Prostate gland (tissue), 2 donors: ENCODE data around the gene FAM184A. TPM values are rescaled to one million over a fixed set of nuclear protein-coding genes. Genes with fewer than 3 reads are reported as not detected.
"Not testable (repeated sequence)": the region's sequence is repeated elsewhere in the genome, so short reads cannot be mapped to it uniquely, and the experiment has no call there.

Source experiments
- DNase-seq: peaks from one replicate; pipeline ENCODE4 v3.0.0-alpha.2; 2019; ENCODE audit warnings: low spot score
- H3K27ac ChIP-seq, 2 donors: fragments of 200-600 bp; sonication (generic); 2 replicates each; pipeline ENCODE4 v1.5.1; 2017 to 2019
- H3K27me3 ChIP-seq: fragments of 200-600 bp; sonication (generic); replicated peaks from 2 replicates; pipeline ENCODE4 v1.5.1; 2019; ENCODE audit not compliant: insufficient read depth
- H3K36me3 ChIP-seq, 2 donors: fragments of 200-600 bp; sonication (generic); 1 replicate in 1 of 2; 2 replicates in 1 of 2; pipeline versions ENCODE4 v1.5.1 to v1.8.1; 2017 to 2019
- H3K4me1 ChIP-seq: fragments of 200-600 bp; sonication (generic); replicated peaks from 2 replicates; pipeline ENCODE4 v1.5.1; 2019
- H3K4me3 ChIP-seq, 2 donors: fragments of 200-600 bp; sonication (generic); 2 replicates each; pipeline ENCODE4 v1.5.1; 2017 to 2019
- H3K9me3 ChIP-seq: fragments of 200-600 bp; sonication (generic); 2 replicates; pipeline ENCODE4 v1.5.1; 2017
- POLR2A ChIP-seq: fragments of 450-650 bp; IDR thresholded peaks from one replicate; pipeline ENCODE4 v1.6.1; 2016; ENCODE audit warnings: antibody characterized with exemption, mild to moderate bottlenecking
- POLR2AphosphoS5 ChIP-seq: sonication (generic); formaldehyde crosslinking; IDR thresholded peaks from one replicate; pipeline ENCODE4 v1.6.1; 2017; ENCODE audit warnings: antibody characterized with exemption
- WGBS: methylation state at CpG from one replicate; pipeline ENCODE4 v1.1.5; 2018; 5-methylcytosine and 5-hydroxymethylcytosine counted together
- intact Hi-C: fragments of 100-400 bp; cut with DNase I; formaldehyde crosslinking; loops from one replicate; pipeline ENCODE4 v1.14.2; 2022
- total RNA-seq, 2 donors: library from RNA; depleted of rRNA; stranded (reverse); fragments of >200 nt; gene quantifications; one replicate each; pipeline ENCODE4 v1.1.0, GENCODE V29; 2016
- TF ChIP-seq, protein P1 (sequence below), 4 experiments: fragments of 200-600 bp in 2 of 4; fragments of 450-650 bp in 2 of 4; sonication (generic) in 2 of 4; IDR thresholded peaks; 1 replicate in 3 of 4; 2 replicates in 1 of 4; pipeline ENCODE4 v1.5.1; 2016 to 2019; ENCODE audit warnings: antibody characterized with exemption in 4 of 4, mild to moderate bottlenecking in 2 of 4, moderate library complexity in 2 of 4

The FAM184A gene
- total RNA-seq, 2 donors from 2014 or later = 3.6 to 7.6 TPM

DNA sequence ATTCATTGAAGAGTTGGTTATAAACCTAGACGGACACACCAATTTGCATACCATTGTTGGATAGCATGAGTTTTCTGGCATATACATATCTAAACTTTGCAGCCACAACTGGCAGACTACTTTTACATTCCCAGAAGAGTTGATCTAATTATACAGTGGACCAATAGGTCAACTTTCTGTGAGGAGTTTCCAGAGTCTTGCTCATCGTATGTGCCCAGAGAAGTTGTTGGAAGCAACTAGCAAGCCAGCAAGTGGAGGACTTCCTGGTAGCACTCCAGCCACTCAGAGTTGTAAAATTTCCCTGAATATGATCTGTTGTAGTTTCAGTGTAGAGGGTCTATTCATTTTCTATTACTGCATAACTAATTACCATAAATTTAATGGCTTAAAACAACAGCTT, 47.1 kb upstream of the FAM184A start:
- H3K27me3 ChIP-seq = no peaks in the 10 kb centered on the region
- intact Hi-C loops = no loop called here
- H3K9me3 ChIP-seq = no peaks in the 10 kb centered on the region
- TF ChIP-seq, protein P1, sequence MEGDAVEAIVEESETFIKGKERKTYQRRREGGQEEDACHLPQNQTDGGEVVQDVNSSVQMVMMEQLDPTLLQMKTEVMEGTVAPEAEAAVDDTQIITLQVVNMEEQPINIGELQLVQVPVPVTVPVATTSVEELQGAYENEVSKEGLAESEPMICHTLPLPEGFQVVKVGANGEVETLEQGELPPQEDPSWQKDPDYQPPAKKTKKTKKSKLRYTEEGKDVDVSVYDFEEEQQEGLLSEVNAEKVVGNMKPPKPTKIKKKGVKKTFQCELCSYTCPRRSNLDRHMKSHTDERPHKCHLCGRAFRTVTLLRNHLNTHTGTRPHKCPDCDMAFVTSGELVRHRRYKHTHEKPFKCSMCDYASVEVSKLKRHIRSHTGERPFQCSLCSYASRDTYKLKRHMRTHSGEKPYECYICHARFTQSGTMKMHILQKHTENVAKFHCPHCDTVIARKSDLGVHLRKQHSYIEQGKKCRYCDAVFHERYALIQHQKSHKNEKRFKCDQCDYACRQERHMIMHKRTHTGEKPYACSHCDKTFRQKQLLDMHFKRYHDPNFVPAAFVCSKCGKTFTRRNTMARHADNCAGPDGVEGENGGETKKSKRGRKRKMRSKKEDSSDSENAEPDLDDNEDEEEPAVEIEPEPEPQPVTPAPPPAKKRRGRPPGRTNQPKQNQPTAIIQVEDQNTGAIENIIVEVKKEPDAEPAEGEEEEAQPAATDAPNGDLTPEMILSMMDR (IDR thresholded peaks at IDR 0.05) = no peak
- TF ChIP-seq POLR2AphosphoS5 = no peak
- TF ChIP-seq POLR2A = no peak
- no peak overlapping the region for H3K27ac ChIP-seq
- no peaks in the 10 kb centered on the region for H3K36me3 ChIP-seq
- 86% methylated on average over 2 of the region's 2 CpGs for WGBS
- H3K4me1 ChIP-seq = no peaks in the 10 kb centered on the region
- no peak overlapping the region for H3K4me3 ChIP-seq
- no peak for DNase-seq

DNA sequence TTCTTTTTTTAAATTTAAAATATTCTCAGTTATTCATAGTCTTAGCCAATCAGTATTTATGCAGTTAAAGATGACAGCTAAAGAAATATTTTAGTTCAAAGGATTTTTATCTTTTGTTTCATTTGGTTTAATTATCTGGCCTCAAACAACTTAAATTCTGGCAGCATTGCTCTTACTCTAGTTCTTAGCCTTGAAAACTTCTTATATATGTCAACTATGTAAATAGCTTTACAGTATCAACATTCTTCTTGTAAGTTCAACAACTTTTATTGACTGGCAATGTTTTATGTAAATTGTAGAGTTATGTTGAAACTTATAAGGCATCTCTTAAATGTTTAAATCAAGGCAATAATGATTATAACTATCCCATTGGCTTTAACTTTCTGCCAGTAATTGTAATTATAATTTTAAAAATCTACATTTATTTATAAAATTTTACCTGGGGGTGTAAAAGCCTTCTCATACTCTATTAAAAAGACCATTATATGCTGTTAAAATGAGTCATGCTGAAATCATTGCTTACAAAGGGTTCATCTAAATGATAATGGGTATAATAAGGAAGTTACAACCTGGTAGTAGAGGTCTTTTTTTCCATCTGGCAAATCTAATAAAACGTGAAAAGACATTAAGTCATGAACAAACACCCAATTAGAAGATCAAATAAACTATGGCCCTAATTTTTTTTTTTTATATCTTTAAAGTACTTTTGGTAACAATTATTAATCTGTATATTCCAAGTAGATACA, 45.8 kb upstream of the FAM184A start:
- H3K27me3 ChIP-seq = no peaks in the 10 kb centered on the region
- no peak overlapping the region for H3K27ac ChIP-seq
- intact Hi-C loops = no loop called here
- no peak overlapping the region for H3K4me3 ChIP-seq
- no peaks in the 10 kb centered on the region for H3K36me3 ChIP-seq
- no peaks in the 10 kb centered on the region for H3K9me3 ChIP-seq
- no peak for DNase-seq
- WGBS = 25% methylated on average over 1 of the region's 1 CpG
- H3K4me1 ChIP-seq = no peaks in the 10 kb centered on the region
- TF ChIP-seq, protein P1 (IDR thresholded peaks at IDR 0.05) = no peak
- TF ChIP-seq POLR2AphosphoS5 = no peak
- TF ChIP-seq POLR2A = no peak

DNA sequence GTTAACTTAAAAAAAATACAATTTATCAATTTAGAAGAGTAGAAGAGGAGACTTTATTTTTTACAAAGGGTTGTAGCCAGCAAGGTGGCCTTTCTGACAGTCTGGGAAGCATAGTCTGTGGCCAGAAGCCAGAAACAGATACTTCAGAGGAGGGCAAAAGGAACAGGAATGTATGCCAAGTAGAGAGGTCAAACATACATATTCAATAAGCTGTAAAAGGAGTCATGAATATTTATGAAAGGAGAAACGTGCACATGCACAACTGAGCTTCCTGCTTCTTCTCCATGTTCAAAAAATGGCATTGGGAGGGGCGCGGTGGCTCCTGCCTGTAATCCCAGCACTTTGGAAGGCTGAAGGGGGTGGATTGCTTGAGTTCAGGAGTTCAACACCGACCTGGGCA, 43.9 kb upstream of the FAM184A start:
- TF ChIP-seq, protein P1 (IDR thresholded peaks at IDR 0.05) = no peak
- TF ChIP-seq POLR2AphosphoS5 (no peak), POLR2A (no peak)
- WGBS = 76% methylated on average over 4 of the region's 4 CpGs
- intact Hi-C loops = no loop called here

DNA sequence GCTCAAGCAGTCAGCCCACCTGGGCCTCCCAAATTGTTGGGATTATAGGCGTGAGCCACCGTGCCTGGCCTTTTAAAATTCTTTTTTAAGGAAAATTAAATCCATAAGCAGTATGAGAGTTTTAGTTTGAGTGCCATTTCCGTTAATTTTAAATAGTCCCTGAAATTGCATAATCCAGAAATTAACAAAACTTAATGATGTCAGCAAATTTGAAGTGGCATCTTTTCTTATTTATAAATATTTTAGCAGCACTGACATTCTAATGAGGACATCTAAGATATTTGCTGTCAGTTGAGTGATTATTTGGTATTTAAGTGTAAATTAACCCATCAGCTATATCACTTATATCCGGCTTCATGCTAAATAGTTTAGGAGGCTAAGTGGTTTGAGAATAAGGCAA, 42.9 kb upstream of the FAM184A start:
- Histone ChIP-seq H3K36me3 (no peaks in the 10 kb centered on the region), H3K4me3 (no peak overlapping the region), H3K9me3 (no peaks in the 10 kb centered on the region), H3K27me3 (no peaks in the 10 kb centered on the region), H3K27ac (no peak overlapping the region), H3K4me1 (no peaks in the 10 kb centered on the region)
- TF ChIP-seq POLR2A (no peak), POLR2AphosphoS5 (no peak)
- TF ChIP-seq, protein P1 (IDR thresholded peaks at IDR 0.05) = no peak
- intact Hi-C loops = no loop called here
- no peak for DNase-seq
- WGBS = 98% methylated on average over 4 of the region's 4 CpGs

More for the DNA sequence above, 43.9 kb upstream of the FAM184A start:
- Histone ChIP-seq H3K9me3 (no peaks in the 10 kb centered on the region), H3K27ac (no peak overlapping the region), H3K4me1 (no peaks in the 10 kb centered on the region), H3K4me3 (no peak overlapping the region), H3K27me3 (no peaks in the 10 kb centered on the region), H3K36me3 (no peaks in the 10 kb centered on the region)
- DNase-seq = no peak

DNA sequence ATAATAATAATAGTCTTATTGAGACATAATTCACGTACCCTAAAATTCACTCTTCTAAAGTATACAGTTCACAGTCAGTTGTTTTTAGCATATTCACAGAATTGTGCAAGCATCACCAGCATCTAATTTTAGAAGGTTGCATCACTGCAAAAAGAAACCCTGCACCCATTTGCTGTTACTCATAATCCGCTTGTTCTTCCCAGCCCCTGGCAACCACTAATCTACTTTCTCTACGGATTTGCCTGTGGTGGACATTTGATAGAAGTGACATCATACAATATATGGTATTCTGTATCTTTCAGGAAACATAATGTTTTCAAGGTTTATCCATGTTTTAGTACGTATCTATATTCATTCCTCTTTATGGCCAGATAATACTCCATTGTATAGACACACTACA, 41.5 kb upstream of the FAM184A start:
- Histone ChIP-seq H3K27ac (no peak overlapping the region), H3K4me3 (no peak overlapping the region), H3K36me3 (no peaks in the 10 kb centered on the region), H3K4me1 (no peaks in the 10 kb centered on the region), H3K27me3 (no peaks in the 10 kb centered on the region), H3K9me3 (no peaks in the 10 kb centered on the region)
- no peak for DNase-seq
- TF ChIP-seq POLR2A (no peak), POLR2AphosphoS5 (no peak)
- TF ChIP-seq, protein P1 (IDR thresholded peaks at IDR 0.05) = no peak
- WGBS = 89% methylated on average over 4 of the region's 4 CpGs
- intact Hi-C loops = no loop called here

- intact Hi-C loops, H3K4me3 ChIP-seq, DNase-seq, H3K9me3 ChIP-seq, H3K4me1 ChIP-seq, H3K36me3 ChIP-seq, H3K27me3 ChIP-seq, H3K27ac ChIP-seq: not testable (repeated sequence)
- 72% methylated on average over 13 of the region's 13 CpGs for WGBS
Observed at GRCh38 chr6:119119062-119119461, 40.6 kb upstream of the FAM184A start.
